MCF 10A (cell line): Measurements from ENCODE around the gene SPPL3. TPM values are rescaled to one million over a fixed set of nuclear protein-coding genes. Genes with fewer than 3 reads are reported as not detected.
"Not testable (repeated sequence)": the region's sequence is repeated elsewhere in the genome, so short reads cannot be mapped to it uniquely, and the experiment has no call there.

Experiments used
- BruUV-seq: library from RNA; stranded (reverse); fragments of 400-500 nt; replicated peaks from 2 replicates; lab custom pipeline; 2021; lab: Mats Ljungman, UMichigan
- CTCF ChIA-PET: fragments of 300-600 bp; sonication (Branson Sonifier 250); formaldehyde crosslinking; extraction: SDS; loops from one replicate; lab custom pipeline; 2021; ENCODE audit warnings: antibody characterized with exemption, inconsistent platforms; lab: Yijun Ruan, JAX
- POLR2A ChIA-PET: fragments of 300-600, 350-650 bp; sonication (Branson Sonifier 250); formaldehyde crosslinking; extraction: SDS; loops from one replicate; lab custom pipeline; 2020; ENCODE audit warnings: antibody characterized with exemption, inconsistent platforms; lab: Yijun Ruan, JAX
- DNase-seq: peaks from one replicate; pipeline ENCODE4 v3.0.0-alpha.2; 2018; ENCODE audit not compliant: unreplicated experiment
- H3K27ac Mint-ChIP-seq: one replicate; pipeline ENCODE4 v1.8.0; 2022; ENCODE audit warnings: mild to moderate bottlenecking, low read depth, mixed read lengths; ENCODE audit not compliant: unreplicated experiment
- H3K27me3 Mint-ChIP-seq: one replicate; pipeline ENCODE4 v1.8.0; 2022; ENCODE audit warnings: mixed read lengths; ENCODE audit not compliant: insufficient read depth, unreplicated experiment
- H3K36me3 Mint-ChIP-seq: one replicate; pipeline ENCODE4 v1.8.0; 2022; ENCODE audit warnings: mild to moderate bottlenecking, moderate library complexity, mixed read lengths; ENCODE audit not compliant: insufficient read depth, unreplicated experiment
- H3K4me1 Mint-ChIP-seq: one replicate; pipeline ENCODE4 v1.8.0; 2022; ENCODE audit warnings: mixed read lengths; ENCODE audit not compliant: insufficient read depth, unreplicated experiment
- H3K4me3 Mint-ChIP-seq: one replicate; pipeline ENCODE4 v1.8.0; 2022; ENCODE audit warnings: mild to moderate bottlenecking, moderate library complexity, mixed read lengths; ENCODE audit not compliant: unreplicated experiment
- H3K9me3 Mint-ChIP-seq: one replicate; pipeline ENCODE4 v1.8.0; 2022; ENCODE audit warnings: mixed read lengths; ENCODE audit not compliant: unreplicated experiment
- CTCF ChIP-seq: fragments of 200-600 bp; IDR thresholded peaks from one replicate; pipeline ENCODE4 v1.8.0; 2022; ENCODE audit warnings: antibody characterized with exemption, mild to moderate bottlenecking; ENCODE audit not compliant: unreplicated experiment
- intact Hi-C: fragments of 100-400 bp; cut with micrococcal nuclease; formaldehyde crosslinking; loops from 2 replicates; pipeline ENCODE4 v1.14.1; 2022
- total RNA-seq: library from RNA; stranded (reverse); gene quantifications from 2 replicates; pipeline ENCODE4 v1.2.3, GENCODE V29; 2022

SPPL3 gene
- total RNA-seq, 1 experiment from 2014 or later = 32.6 TPM

DNA sequence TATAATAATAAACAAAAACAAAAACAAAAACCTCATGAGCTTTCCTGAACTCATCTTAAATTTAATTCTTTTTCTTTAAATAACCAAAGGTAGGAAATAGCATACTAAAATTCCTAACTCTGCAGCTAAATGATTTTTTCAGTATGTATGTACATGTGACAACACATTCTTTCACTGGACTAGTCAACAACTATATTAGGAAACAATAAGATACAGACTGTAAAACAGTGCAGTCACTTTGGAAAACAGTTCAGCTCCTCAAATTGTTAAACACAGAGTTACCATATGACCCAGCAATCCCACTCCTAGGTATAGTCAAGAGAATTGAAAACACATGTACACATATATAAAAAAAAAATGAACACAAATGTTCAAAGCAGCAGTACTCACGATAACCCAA lies 64.7 kb downstream of the SPPL3 start:
- POLR2A ChIA-PET = interaction anchor here (0.9 to 1.8 kb wide), 2 partner anchors 9 to 61 kb away, joined by 3 to 4 read pairs; no protein-coding TSS in a partner anchor
- Mint-ChIP-seq H3K4me3 (no peak overlapping the region), H3K27ac (no peak overlapping the region), H3K36me3 (peaks cover 2% of the 10 kb centered on the region), H3K4me1 (peaks cover 8% of the 10 kb centered on the region), H3K27me3 (no peaks in the 10 kb centered on the region), H3K9me3 (no peaks in the 10 kb centered on the region)
- no peak for TF ChIP-seq CTCF
- BruUV-seq = no TSS peak
- intact Hi-C loops = no loop called here
- CTCF ChIA-PET = no interaction called here
- no peak for DNase-seq

DNA sequence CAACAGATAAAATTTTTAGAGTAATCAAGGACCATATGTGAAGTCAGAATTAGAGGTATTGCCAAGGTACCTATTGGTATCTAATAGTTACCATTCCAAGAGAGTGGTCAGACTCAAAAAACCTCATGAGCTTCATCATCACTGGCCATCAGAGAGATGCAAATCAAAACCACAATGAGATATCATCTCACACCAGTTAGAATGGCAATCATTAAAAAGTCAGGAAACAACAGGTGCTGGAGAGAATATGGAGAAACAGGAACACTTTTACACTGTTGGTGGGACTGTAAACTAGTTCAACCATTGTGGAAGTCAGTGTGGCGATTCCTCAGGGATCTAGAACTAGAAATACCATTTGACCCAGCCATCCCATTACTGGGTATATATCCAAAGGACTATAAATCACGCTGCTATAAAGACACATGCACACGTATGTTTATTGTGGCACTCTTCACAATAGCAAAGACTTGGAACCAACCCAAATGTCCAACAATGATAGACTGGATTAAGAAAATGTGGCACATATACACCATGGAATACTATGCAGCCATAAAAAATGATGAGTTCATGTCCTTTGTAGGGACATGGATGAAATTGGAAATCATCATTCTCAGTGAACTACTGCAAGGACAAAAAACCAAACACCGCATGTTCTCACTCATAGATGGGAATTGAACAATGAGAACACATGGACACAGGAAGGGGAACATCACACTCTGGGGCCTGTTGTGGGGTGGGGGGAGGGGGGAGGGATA lies 65.4 kb downstream of the SPPL3 start:
- BruUV-seq, H3K4me3 Mint-ChIP-seq, DNase-seq, H3K27ac Mint-ChIP-seq, H3K36me3 Mint-ChIP-seq, H3K9me3 Mint-ChIP-seq, intact Hi-C loops, H3K27me3 Mint-ChIP-seq: not testable (repeated sequence)
- ChIA-PET POLR2A (interaction anchor here (0.9 to 1.8 kb wide), 2 partner anchors 10 to 60 kb away, joined by 3 to 4 read pairs; no protein-coding TSS in a partner anchor), CTCF (interaction anchor here (0.7 kb wide), 1 partner anchor 38 kb away, joined by 3 read pairs; no protein-coding TSS in a partner anchor)
- peaks cover 11% of the 10 kb centered on the region for H3K4me1 Mint-ChIP-seq

DNA sequence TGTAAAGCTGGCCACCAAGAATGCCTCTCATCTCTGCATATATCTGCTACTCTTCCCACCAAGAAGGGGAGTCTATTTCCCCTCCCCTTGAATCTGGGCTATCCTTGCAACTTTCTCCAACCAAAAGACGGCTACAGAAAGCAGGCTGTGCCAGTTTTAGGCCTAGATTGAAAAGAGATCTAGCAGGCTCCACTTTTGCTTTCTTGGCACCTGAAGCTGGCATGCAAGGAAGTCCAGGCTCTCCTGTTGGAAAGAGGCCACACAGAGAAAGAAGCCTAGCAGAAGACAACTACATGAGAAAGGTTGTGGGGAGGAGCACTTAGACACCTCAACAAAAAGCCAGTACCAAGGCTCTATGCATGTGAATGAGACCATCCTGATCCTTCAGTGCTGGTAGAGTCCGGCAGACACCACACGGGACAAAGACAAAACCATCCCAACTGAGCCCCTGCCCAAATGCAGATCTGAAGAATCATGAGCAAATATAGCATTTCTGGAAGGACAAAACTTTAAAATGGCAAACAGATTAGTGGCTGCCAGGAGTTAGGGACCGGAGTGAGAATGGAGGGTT lies 68.0 kb downstream of the SPPL3 start:
- BruUV-seq = no TSS peak
- no peaks in the 10 kb centered on the region for H3K9me3 Mint-ChIP-seq
- no peak overlapping the region for H3K4me3 Mint-ChIP-seq
- H3K4me1 Mint-ChIP-seq = peaks cover 15% of the 10 kb centered on the region
- ChIA-PET CTCF (interaction anchor here (0.6 kb wide), 1 partner anchor 8 kb away, joined by 4 read pairs; no protein-coding TSS in a partner anchor), POLR2A (interaction anchor here (0.5 to 1.5 kb wide), 2 partner anchors 21 to 25 kb away, joined by 3 read pairs; no protein-coding TSS in a partner anchor)
- peaks cover 4% of the 10 kb centered on the region for H3K36me3 Mint-ChIP-seq
- H3K27me3 Mint-ChIP-seq = no peaks in the 10 kb centered on the region
- no peak overlapping the region for H3K27ac Mint-ChIP-seq
- intact Hi-C loops = no loop called here
- no peak for TF ChIP-seq CTCF
- no peak for DNase-seq

DNA sequence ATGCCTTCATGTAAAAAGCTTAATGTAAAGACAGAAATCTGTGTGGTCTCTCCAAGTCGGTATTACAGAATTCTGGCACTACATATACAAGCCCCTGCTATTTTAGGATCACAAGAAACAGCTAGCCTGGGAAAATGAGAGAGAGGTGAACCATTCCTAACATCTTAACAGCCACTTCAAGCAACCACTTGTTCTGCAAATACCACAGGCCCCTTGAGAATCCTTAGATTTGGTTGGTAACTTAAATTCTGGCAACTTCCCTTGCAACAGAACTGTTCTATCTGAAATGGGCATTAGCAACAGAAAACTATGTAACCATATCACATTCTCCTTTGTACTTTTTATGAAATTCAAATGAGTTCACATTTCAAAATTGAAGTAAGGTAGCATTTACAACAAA lies 68.5 kb downstream of the SPPL3 start:
- Mint-ChIP-seq H3K36me3 (peaks cover 4% of the 10 kb centered on the region), H3K4me3 (no peak overlapping the region), H3K27ac (no peak overlapping the region), H3K4me1 (peaks cover 16% of the 10 kb centered on the region), H3K27me3 (no peaks in the 10 kb centered on the region), H3K9me3 (no peaks in the 10 kb centered on the region)
- no peak for TF ChIP-seq CTCF
- no peak for DNase-seq
- POLR2A ChIA-PET = interaction anchor here (1.1 to 1.5 kb wide), 2 partner anchors 21 to 91 kb away, joined by 3 to 4 read pairs; no protein-coding TSS in a partner anchor
- BruUV-seq = no TSS peak
- intact Hi-C loops = no loop called here
- CTCF ChIA-PET = interaction anchor here (1.1 kb wide), 1 partner anchor 109 kb away, joined by 3 read pairs; no protein-coding TSS in a partner anchor
